Endodermal cell (in vitro differentiated cells): ENCODE data around the gene ZBTB16. TPM values are rescaled to one million over a fixed set of nuclear protein-coding genes. Genes with fewer than 3 reads are reported as not detected.

Experiments used
- DNase-seq: peaks from one replicate; pipeline ENCODE4 v3.0.0-alpha.2; 2017
- H3K27ac ChIP-seq: 2 replicates; pipeline ENCODE4 v1.5.1; 2013; ENCODE audit warnings: mild to moderate bottlenecking, low read depth, low read length, moderate library complexity
- H3K27me3 ChIP-seq: 2 replicates; pipeline ENCODE4 v1.6.1; 2013; ENCODE audit warnings: mild to moderate bottlenecking, low read length, moderate library complexity; ENCODE audit not compliant: insufficient read depth, control insufficient read depth, poor library complexity, severe bottlenecking
- H3K36me3 ChIP-seq: 2 replicates; pipeline ENCODE4 v1.7.0; 2013; ENCODE audit warnings: mild to moderate bottlenecking, low read length, moderate library complexity; ENCODE audit not compliant: control insufficient read depth, insufficient read depth
- H3K4me1 ChIP-seq: one replicate; pipeline ENCODE4 v1.7.0; 2013; ENCODE audit warnings: low read length; ENCODE audit not compliant: control insufficient read depth, insufficient read depth
- H3K4me3 ChIP-seq: 2 replicates; pipeline ENCODE4 v1.5.1; 2013; ENCODE audit warnings: mild to moderate bottlenecking, low read length, moderate library complexity
- H3K9ac ChIP-seq: 2 replicates; pipeline ENCODE4 v1.6.1; 2013; ENCODE audit warnings: mild to moderate bottlenecking, low read length, moderate library complexity; ENCODE audit not compliant: poor library complexity, severe bottlenecking; ENCODE audit errors: extremely low read depth
- H3K9me3 ChIP-seq: 2 replicates; pipeline ENCODE4 v1.6.1; 2013; ENCODE audit warnings: mild to moderate bottlenecking, low read length, moderate library complexity; ENCODE audit not compliant: control insufficient read depth
- H3K27ac Mint-ChIP-seq: 2 replicates; pipeline ENCODE4 v1.8.0; 2020; ENCODE audit warnings: mixed read lengths
- H3K27me3 Mint-ChIP-seq: 2 replicates; pipeline ENCODE4 v1.8.0; 2021; ENCODE audit warnings: mild to moderate bottlenecking, mixed read lengths; ENCODE audit not compliant: insufficient read depth
- H3K36me3 Mint-ChIP-seq: 2 replicates; pipeline ENCODE4 v1.8.0; 2020; ENCODE audit warnings: low read depth, mixed read lengths
- H3K4me1 Mint-ChIP-seq: 2 replicates; pipeline ENCODE4 v1.8.0; 2020; ENCODE audit warnings: mixed read lengths
- H3K4me3 Mint-ChIP-seq: 2 replicates; pipeline ENCODE4 v1.8.0; 2020; ENCODE audit warnings: mild to moderate bottlenecking, moderate library complexity, mixed read lengths
- H3K9me3 Mint-ChIP-seq: 2 replicates; pipeline ENCODE4 v1.8.0; 2020; ENCODE audit warnings: mild to moderate bottlenecking, mixed read lengths
- CTCF ChIP-seq: fragments of 200-600 bp; sonication (generic); conservative IDR thresholded peaks from 2 replicates; pipeline ENCODE4 v1.5.0; 2021; ENCODE audit warnings: antibody characterized with exemption, mild to moderate bottlenecking
- WGBS, 2 experiments: methylation state at CpG; one replicate each; pipeline versions ENCODE4 v1.1.5 to v1.1.7; 2013; ENCODE audit warnings: missing lambda C conversion rate in 2 of 2, mixed read lengths in 1 of 2; ENCODE audit not compliant: insufficient coverage in 1 of 2, insufficient read length in 1 of 2; 5-methylcytosine and 5-hydroxymethylcytosine counted together
- total RNA-seq, 2 donors: library from RNA; stranded (reverse); fragmentation: NEBNext Ultra II Directional in 1 of 2; extraction: Animal tissue kit (Norgen Biotek cat#: 25700) in 1 of 2; gene quantifications; 2 replicates in 1 of 2; 3 replicates in 1 of 2; pipeline ENCODE4 v1.2.1, GENCODE V29; 2021

The ZBTB16 gene
- total RNA-seq, 2 donors from 2014 or later, result 4.1 to 5.8 TPM

- Histone ChIP-seq H3K9me3 (no peaks in the 10 kb centered on the region), H3K9ac (no peak overlapping the region), H3K36me3 (no peaks in the 10 kb centered on the region), H3K4me1 (no peaks in the 10 kb centered on the region), H3K27ac (no peak overlapping the region), H3K4me3 (no peak overlapping the region), H3K27me3 (no peaks in the 10 kb centered on the region)
- WGBS, 2 experiments, result 93 to 98% methylated on average over 5 to 8 of the region's 8 CpGs
- H3K27ac Mint-ChIP-seq, result no peak overlapping the region
- DNase-seq, result no peak
- H3K36me3 Mint-ChIP-seq, result no peaks in the 10 kb centered on the region
- H3K27me3 Mint-ChIP-seq, result peaks cover 4% of the 10 kb centered on the region
- peaks cover 2% of the 10 kb centered on the region for H3K4me1 Mint-ChIP-seq
- no peaks in the 10 kb centered on the region for H3K9me3 Mint-ChIP-seq
- H3K4me3 Mint-ChIP-seq, result no peak overlapping the region
- TF ChIP-seq CTCF, result peak; percentile 51
Observed at GRCh38 chr11:114246321-114247069, 187.0 kb downstream of the ZBTB16 start.

- Histone ChIP-seq H3K27ac (no peak overlapping the region), H3K4me3 (no peak overlapping the region), H3K27me3 (no peaks in the 10 kb centered on the region), H3K9me3 (no peaks in the 10 kb centered on the region), H3K36me3 (no peaks in the 10 kb centered on the region), H3K9ac (no peak overlapping the region), H3K4me1 (no peaks in the 10 kb centered on the region)
- peak; percentile 2 for TF ChIP-seq CTCF
- Mint-ChIP-seq H3K9me3 (no peaks in the 10 kb centered on the region), H3K4me1 (peaks cover 9% of the 10 kb centered on the region), H3K4me3 (no peak overlapping the region), H3K27ac (no peak overlapping the region), H3K27me3 (peaks cover 10% of the 10 kb centered on the region), H3K36me3 (no peaks in the 10 kb centered on the region)
- DNase-seq, result no peak
- 91 to 96% methylated on average over 9 to 11 of the region's 11 CpGs for WGBS, 2 experiments
Observed at GRCh38 chr11:114247070-114247789, 187.7 kb downstream of the ZBTB16 start.

- H3K9ac ChIP-seq, result no peak overlapping the region
- H3K9me3 ChIP-seq, result no peaks in the 10 kb centered on the region
- H3K4me3 Mint-ChIP-seq, result no peak overlapping the region
- peaks cover 9% of the 10 kb centered on the region for H3K4me1 Mint-ChIP-seq
- no peak for DNase-seq
- no peaks in the 10 kb centered on the region for H3K27me3 ChIP-seq
- no peak for TF ChIP-seq CTCF
- H3K4me3 ChIP-seq, result no peak overlapping the region
- 95 to 98% methylated on average over 16 to 17 of the region's 17 CpGs for WGBS, 2 experiments
- H3K4me1 ChIP-seq, result no peaks in the 10 kb centered on the region
- no peaks in the 10 kb centered on the region for H3K36me3 Mint-ChIP-seq
- H3K27me3 Mint-ChIP-seq, result peaks cover 10% of the 10 kb centered on the region
- no peak overlapping the region for H3K27ac Mint-ChIP-seq
- H3K36me3 ChIP-seq, result no peaks in the 10 kb centered on the region
- H3K9me3 Mint-ChIP-seq, result no peaks in the 10 kb centered on the region
- H3K27ac ChIP-seq, result no peak overlapping the region
Observed at GRCh38 chr11:114250180-114250579, 190.7 kb downstream of the ZBTB16 start.
